ENCODE results near the gene ADAM33.

ADAM33 gene

DNA sequence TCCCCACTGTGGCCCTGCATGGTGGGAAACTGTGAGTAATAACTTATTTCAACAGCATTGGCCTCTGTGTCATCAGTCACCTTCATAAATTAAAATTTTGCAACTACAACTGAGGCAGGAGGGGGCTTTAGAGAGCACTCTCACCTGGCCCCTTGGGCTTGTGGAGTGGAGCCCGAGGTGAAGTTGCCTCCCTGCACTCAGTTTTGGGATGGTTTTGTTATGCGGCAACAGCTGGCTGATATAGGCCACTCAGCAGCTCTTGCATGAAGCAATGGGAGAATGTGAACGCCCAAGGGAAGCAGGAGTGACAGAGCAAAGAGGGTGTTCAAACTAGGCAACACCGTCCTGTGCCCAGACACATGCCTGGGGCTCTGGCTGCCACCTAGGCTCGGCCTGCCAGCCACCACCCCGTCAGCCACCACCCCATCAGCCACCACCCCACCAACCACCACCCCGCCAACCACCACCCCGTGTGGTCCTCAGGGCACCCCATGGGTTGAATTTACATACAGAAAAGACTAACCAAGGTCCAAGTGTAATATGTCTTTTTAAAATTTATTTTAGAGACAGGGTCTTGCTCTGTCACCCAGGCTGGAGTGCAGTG is 14.3 kb downstream of the ADAM33 start:
- DNase-seq (ENCODE audit: low read depth) = no peak

DNA sequence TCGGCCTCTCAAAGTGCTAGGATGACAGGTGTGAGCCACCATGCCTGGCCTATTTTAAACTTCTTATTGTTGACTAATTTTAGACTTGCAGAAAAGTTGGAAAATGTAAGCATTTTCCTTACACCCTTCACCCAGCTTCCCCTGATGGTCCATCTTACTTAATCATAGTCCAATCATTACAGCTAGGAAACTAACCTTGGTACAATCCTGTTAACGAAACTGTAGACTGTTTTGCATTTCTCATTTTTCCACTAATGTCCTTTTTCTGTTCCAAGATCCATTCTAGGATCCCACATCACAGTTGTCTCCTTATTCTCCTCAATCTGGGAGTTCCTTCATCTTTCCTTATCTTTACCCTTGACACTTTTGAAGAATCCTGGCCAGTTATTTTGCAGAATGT is 18.0 kb downstream of the ADAM33 start:
- no peak for DNase-seq (ENCODE audit: low read depth)

DNA sequence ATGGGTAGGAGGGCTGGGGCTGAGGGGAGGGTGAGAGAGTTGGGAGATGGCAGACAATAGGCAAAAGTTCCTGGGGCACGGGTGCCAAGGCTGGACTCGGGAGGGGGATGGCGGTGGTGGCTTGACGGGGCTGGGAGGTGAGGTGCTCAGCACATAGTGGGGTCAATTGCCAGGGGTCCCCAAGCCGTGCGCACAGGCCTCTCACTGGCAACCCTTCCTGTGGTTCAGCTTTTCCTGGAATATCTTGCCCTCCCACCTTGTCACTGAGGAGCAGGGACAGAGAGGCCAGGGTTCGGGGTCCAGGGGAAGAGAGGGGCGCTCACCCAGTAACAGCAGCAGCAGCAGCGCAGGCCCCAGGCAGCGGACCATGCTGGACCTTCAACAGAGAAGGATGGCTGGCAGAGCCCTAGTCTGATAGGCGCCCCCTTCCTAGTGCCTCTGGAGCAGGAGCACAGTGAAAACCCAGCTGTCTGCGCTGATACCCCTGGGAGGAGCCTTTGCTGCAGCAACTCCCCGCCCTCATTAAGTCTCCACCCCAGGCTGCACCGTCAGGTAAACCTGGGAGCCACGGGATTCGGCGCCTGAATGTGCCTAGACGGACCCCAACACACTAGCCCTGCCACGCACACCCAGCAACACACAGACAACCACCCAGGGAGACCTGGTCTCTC is 18.6 kb downstream of the ADAM33 start, which contains the start of gene GFRA4:
Gene GFRA4 (minus strand): TSS at position 369 of the 671 bp plus-strand sequence. CDS start 0 bp downstream, at position 369.
- no peak for DNase-seq (ENCODE audit: low read depth)

DNA sequence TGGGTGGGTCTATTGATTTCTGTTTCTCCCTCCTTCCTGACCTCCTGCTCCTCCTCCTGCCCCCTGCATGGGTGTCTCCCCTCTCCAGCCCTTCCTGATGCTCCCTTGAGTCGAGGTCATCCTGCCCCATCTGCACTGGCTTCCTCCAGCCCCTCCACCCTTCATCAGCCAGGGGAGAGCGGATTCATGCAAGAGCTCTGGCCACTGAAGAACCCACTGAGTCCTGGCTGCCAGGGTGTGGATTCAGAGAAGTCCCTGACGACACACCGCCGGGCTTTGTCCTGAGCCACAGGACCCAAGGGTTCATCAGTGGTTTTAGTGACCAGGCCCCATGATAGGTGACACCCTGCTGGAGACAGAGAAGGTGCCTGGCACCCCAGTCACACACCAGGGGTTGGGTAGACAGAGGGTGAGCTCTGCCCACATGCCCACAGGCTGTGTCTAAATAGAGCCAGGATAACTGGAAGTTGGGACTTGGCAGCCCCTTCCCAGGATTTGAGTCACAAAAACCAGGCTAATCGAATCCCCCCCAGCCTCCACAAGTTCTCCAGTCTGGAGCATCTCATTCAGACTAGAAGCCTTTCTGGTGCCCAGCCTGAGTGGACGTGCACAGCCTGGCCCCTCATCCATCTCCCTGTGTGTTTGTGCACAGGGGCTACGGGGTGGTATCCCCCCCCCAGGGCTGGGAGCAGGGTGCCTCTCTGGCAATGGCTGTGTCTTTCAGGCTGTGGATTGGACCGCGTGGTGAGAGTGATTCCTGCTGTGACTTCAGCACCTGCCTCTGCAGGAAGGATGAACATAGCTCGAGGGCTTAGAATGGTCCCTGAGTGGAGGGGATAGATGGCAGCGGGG is 19.8 kb downstream of the ADAM33 start:
- no peak for DNase-seq (ENCODE audit: low read depth)

DNA sequence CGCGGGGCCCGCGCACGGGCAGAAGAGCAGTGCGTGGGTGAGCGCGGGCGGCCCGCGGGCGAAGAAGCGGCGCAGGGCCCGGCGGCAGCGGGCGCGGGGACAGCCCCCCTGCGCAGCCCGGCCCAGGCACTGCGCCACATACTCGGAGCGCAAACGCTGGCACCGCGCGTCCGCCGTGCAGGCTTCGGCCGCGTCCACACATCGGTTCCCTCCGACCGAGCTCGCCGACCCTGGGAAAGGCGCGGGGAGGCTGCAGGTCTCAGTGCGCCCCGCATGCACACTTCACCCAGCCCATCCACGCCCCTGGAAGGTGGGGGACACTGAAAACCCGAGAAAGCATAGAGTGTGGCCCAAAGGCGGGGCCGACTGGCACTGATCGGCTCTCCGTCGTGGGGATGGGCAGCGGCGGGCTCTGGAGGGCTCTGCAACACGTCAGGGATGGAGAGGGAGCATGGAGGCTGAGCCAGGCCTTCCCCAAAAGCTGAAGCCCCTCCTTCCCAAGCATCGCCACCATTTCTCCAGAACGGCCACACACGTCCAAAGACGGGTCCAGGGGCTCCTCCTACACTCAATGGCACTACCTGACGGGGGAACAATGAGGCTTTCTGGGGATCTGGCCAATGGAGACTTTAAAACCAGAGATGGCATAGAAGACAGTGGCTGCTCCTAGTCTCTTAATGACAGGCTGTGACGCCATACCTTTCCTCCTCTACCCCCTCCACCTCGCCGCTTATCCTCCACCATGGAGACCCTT is 20.6 kb downstream of the ADAM33 start:
- no peak for DNase-seq (ENCODE audit: low read depth)

DNA sequence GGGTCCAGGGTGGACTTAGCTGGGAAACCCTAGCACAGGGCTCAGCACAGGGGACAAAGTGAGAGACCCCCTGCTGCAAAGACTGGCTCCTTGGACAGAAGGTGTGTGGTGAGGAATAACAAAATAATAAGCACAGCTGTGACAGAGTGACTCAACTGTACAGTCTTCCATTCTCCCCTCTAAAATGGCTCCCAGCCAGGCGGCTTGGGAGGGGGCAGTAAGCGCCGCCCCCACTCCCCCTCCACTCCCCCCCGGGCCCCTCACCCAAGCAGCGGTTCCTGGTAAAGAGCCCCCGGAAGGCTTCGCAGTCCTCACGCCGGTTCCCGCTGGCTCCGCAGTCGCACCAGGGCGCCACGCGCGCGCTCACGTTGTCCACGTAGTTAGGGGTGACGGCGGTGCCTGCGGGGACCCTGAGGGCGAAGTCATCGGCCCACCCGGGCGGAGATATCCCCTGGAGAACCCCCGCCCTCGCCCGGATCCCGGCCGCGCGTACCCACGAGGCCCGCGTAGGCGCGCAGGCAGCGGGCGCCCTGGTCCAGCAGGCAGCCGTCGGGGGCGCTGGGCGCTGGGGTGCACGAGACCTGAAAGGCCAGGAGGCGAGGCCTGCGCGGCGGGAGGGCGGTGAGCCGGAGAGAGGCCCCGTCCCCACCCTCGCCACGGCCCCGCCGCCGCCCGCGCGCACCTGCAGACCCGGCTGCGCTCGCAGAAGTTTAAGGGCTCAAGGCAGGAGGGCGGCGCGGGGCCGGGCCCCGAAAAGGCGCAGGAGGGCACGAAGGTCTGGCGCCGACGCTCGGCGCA is 21.3 kb downstream of the ADAM33 start:
- no peak for DNase-seq (ENCODE audit: low read depth)

DNA sequence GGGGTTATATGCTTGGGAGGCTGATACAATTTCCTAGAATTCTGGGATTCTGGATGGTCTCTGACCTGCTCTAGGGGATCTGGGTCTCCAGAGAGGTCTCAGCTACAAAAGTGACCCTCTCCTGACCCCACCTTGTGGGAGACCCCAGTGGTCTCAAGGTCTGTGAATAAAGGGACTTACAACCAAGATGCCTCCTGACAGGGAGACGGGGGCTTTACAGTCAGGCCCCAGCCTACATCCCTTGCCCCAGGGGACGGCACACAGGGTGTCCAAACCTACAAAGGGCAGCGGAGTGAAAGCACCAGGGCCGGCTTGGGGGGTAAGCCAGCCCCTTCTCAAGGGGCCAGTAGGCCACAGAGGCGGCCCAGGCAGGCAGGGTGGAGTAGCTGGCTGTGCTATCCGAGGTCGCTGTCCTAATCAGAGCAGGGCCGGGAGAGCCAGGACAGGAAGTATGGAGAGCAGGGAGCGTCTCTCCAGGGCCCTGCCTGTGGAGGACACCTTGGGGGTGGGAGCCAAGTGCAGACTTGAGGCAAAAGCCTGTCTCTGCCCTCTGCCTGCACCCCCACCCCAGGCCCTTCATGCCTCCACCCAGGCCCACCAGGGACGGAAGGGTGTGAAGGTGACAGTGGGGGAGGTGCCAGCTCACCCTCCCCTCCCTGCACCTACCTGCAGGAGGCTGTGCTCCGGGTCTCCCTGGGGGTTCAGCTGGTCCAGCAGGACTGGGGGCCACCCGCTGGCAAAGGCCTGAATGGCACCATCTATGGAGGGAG is 22.1 kb downstream of the ADAM33 start:
- DNase-seq (ENCODE audit: low read depth) = no peak

DNA sequence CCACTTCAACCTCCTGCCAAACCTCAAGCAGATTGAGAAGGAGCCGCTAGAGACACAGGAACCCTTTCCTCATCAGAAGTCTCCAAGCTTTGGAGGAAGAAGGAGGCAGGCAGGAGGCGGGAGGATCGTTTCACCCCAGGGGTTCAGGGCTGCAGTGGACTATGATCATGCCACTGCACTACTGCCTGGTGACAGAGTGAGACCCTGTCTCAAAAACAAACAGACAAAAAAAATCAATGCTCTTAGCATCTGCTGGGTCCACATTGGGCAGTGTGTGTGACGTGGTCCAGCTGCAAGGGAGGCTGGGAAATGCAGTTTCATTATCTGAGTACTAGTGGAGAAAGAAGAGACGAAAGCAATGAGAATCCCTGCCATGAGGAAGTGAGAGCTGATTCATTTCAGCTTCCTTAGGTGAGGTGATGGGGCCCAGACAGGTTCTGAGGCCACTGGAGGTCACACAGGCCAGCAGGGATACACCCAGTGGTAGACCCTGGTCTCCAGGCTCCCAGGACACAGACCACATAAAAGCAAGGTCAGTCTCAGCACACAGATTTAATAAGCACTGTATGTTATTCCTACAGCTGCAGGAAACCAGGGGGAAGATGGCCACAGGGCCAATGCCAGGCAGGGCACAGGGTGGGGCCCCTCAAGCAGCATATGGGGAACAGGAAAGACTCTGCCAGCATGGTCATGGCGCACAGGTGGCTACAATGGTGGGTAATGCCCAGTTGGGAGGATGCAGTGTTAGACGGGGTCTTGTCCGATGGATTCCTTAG is 22.9 kb downstream of the ADAM33 start:
- no peak for DNase-seq (ENCODE audit: low read depth)

DNA sequence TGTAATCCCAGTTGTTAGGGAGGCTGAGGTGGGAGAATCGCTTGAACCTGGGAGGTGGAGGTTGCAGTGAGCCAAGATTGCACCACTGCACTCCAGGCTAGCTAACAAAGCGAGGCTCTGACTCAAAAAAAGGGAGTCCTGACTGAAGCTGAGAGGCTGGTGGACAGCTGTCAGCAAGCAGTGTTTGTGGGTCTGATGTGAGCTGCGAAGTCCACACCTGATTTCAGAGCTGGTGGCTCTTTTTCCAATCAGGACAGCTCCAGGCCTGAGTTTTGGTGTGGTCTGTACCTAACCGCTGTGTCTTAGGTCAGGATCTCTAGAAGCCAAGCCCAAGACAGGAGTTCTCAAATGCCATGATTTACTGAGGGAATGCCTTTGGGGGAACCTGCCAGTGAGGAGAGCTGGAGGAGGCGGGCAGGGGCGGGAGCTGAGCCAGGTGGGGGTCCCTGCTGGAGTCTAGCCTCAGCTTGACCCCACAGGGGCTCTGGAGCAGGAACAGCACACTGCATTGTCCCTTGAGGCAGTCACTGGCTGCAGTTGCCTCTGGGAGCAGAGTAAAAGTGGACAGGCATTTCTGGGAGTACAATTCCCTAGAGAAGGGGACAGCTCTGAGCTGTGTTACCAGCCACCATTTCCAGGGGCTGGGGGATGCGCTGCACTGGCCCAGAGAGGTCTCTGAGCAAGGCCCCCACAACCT is 23.6 kb downstream of the ADAM33 start:
- no peak for DNase-seq (ENCODE audit: low read depth)

DNA sequence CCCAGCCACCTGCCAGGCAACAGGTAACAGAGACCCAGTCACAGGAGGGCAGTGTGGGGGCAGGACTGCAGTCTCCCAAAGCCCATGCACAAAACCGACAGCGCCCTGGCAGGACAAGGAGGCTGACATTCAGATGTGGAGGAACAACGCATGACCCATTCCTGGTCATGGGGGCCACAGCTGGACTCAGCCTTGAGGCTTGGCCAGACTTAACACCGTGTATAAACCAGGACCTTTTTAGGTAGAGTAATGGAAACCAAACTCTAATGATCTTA is 26.7 kb downstream of the ADAM33 start:
- DNase-seq (ENCODE audit: low read depth) = no peak

DNA sequence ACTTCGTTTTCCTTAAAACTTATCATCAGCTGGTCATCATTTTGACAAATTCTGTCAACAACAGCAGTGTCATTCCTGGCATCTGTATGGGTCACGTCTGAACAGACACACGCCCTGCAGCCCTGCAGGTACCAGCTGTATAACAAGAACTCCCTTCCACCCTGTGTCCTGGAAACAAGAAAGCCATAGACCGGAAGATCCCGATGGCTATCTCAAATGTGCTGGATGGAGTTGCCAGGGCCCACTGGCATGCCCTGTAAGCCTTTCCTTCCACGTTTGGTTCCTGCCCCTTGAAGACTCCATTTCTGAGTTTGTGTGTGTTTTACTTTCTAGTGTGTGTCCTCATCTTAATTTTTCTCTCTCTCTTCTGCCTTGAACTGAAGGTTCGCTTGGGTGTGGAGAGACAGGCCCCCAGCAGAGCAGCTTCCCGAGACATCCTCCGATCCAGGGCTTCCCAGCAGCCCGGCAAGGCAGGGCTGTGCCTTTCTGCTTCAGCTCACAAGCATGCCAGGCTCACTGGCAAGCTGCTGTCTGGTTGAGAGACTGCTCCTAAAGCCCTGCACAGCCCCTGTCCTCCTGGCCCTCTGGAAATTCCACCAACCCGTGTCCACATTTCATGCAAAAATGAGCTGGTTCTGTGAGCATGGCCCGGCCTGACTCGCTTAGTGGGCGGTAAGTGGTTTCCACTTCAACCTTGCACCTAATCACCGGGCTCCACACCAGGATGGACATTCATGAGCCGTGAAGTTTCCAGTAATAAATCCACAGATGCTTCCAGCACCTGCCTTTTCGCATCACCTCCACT is 27.3 kb downstream of the ADAM33 start:
- no peak for DNase-seq (ENCODE audit: low read depth)

DNA sequence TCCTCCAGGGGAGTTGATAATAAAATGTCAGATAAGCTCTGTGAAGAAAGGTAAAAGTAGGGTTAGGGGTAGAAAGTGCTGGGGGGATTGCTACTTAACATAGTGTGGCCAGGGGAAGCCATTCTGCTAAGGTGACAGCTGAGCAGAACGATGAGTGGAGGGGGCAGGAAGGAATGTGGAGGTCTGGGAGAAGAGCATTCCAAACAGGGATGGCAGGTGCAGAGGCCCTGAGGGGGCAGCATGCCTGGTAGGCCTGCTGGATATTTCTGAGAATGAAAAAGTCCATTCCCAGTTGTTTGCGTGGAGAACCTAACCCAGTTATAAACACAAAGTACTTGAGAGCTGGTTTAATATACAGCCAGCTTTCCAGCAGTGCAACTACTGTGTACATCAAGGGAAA is 27.9 kb downstream of the ADAM33 start:
- no peak for DNase-seq (ENCODE audit: low read depth)

DNA sequence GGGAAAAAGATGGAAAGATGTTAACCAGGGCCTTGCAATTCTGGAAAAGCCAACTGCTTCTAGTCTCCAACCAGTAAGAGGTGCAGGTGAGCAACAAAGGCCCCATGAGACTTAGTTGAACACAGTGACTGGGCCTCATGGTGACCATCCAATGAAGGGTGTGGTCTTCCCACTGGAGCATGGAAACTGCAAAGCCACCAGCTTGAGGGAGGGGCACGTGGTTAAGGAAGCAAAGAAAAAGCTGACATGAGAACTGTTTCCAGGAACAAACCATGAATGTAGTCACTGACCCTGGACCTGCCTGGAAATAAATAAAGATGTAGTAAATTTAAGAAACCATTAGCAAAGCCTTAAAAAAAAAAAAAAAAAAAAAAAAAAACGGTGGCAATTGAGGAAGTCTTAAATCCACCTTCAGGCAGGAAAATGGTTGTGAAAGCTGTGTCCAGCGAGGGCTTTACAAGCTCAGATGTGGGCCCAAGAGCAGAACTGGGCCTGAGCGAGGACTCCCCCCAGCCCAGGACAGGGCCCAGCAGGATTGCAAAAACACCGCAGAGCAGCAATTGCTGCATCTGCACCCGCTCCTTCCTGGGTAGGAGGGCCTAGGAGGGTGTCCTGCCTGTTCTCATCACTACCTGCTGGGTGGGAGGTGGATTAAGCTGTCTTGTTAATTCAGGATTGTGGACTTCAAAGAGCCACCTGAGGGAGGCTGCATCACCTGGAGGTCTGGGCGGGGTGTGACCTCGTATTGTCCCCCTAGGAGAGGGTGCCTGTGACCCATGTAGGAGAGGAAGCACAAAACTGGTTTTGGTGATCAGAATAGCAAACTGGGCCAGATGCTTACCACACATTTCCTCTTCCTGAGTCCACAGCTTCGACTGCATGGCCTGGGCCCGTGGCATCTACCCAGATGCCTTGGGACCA is 28.9 kb downstream of the ADAM33 start:
- DNase-seq (ENCODE audit: low read depth) = no peak

DNA sequence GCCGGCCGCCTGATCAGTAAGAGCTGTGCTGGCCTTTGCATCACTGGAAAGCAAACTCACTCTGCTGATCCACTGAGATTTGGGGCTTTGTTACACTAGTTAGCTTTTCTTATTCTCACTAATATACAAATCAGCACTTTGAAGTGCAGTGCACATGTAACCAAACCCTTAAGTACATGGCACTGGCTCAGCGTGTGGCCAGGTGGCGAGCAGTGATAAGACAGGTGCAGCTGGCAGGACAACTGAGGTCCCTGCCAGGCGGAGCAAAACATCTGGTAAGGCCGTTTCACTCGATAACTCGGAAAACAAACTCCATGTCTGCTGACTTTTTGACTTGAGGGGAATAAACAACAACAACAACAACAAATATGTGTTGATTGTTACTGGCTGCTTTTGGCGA is 29.6 kb downstream of the ADAM33 start:
- no peak for DNase-seq (ENCODE audit: low read depth)

DNA sequence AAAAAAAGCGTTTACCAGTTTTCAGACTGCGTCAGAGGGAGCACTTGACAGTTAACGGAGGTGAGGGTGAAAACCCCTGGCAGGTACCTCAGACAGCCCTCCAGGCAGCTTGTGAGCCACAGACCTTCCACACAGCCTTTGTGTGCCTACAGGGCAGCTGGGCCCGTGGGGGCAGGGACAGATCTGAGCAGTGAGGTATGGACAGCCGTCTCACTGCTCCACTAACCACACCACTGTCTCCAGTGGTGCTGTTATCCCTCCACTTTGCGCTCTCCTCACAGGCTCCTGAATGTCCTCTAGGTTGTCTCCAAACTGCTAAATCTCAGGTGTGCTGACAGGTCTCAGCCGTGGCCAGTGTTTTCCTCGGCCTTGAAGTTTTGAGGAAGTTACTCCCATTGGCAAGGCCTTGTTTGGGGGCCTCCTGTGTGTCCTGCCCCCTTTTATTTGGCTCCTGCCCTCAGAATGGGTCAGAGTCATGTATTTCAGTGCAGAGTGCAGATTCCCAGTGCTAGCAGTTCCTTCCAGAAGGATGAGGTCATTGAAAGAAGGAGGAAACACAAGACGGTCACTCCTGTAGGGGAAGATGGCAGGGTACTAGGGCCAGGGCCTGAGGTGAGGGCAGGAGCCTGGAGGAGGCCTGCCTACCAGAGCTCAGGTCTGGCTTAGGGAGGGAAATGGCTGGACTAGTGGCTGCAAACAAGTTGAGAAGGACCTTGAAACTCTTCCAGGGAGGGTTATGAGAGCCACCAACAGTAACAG is 30.4 kb downstream of the ADAM33 start:
- no peak for DNase-seq (ENCODE audit: low read depth)

DNA sequence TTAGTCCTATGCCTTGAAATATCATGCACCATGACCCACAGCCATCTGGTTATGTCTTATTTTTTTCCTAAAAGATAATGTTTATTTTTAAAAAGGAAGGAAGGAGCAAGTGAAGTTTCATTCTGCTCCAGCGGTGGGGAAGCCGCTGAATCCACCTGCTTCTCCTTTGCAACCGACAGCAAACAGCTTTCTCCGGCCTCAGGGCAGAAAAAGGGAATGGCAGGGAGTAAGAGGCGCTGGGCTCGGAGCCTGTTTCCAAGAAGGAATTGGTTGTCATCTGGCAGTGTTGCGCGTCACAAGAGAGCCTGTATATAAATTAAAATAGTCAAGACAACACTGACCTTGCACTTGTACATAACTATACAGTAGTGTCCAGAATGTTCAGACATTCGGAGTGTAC is 32.9 kb downstream of the ADAM33 start:
- no peak for DNase-seq (ENCODE audit: low read depth)

DNA sequence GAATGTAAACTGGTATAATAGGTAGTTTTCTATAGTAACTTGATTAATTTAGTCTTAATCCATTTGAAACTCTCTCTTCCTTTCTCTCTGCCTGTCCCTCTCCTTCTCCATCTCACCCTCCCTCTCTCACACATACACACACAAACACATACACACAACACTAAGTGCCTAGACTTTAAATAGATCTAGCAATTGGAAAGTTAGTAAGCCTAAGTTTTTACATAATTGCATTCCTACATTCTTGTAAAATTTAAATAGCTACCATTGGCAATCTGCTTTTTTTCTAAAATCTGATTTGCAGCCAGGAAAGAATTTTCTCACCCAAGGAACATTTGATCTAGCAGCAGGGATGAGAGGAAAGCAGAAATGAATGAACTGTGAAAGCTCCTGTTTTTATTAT is 34.3 kb downstream of the ADAM33 start:
- no peak for DNase-seq (ENCODE audit: low read depth)

Measured in stimulated activated CD8-positive, alpha-beta memory T cell treated with anti-CD3 and anti-CD28 coated beads, Interleukin-15, amount 100 ng/mL, for 1 hour (primary cell).